Keratinocyte (primary cell): ENCODE measurements around the gene ZBTB46. TPM values are rescaled to one million over a fixed set of nuclear protein-coding genes. Genes with fewer than 3 reads are reported as not detected.

ENCODE experiments used
- DNase-seq: peaks from one replicate; pipeline ENCODE4 v3.0.0-alpha.2; 2011; ENCODE audit warnings: low read depth, missing footprints, low spot score
- FAIRE-seq: peaks from 2 replicates; lab custom pipeline; 2011; peaks lifted over from hg19 to GRCh38; lab: Jason Lieb, UNC
- H2AFZ ChIP-seq: 2 replicates; pipeline ENCODE4 v1.6.0; 2012; ENCODE audit warnings: low read length, control low read depth, inconsistent platforms; ENCODE audit not compliant: control insufficient read depth
- H3K27ac ChIP-seq: 2 replicates; pipeline ENCODE4 v1.5.1; 2011; ENCODE audit warnings: low read length; ENCODE audit not compliant: control insufficient read depth, insufficient read depth
- H3K27me3 ChIP-seq: 3 replicates; pipeline ENCODE4 v1.6.0; 2011; ENCODE audit warnings: low read length; ENCODE audit not compliant: control insufficient read depth, insufficient read depth; ENCODE audit errors: extremely low read depth
- H3K36me3 ChIP-seq, 2 experiments: 2 replicates in 1 of 2; 3 replicates in 1 of 2; pipeline ENCODE4 v1.5.1; 2011; ENCODE audit warnings: low read length in 2 of 2, mild to moderate bottlenecking in 1 of 2; ENCODE audit not compliant: control insufficient read depth in 2 of 2, insufficient read depth in 2 of 2; ENCODE audit errors: extremely low read depth in 1 of 2
- H3K4me1 ChIP-seq: 3 replicates; pipeline ENCODE4 v1.5.1; 2011; ENCODE audit warnings: low read length; ENCODE audit not compliant: control insufficient read depth, insufficient read depth; ENCODE audit errors: extremely low read depth
- H3K4me2 ChIP-seq: 3 replicates; pipeline ENCODE4 v1.6.0; 2011; ENCODE audit warnings: low read depth, low read length; ENCODE audit not compliant: control insufficient read depth, insufficient read depth; ENCODE audit errors: extremely low read depth
- H3K4me3 ChIP-seq, 3 experiments: fragments of 200-600 bp in 1 of 3; sonication (generic) in 1 of 3; 2 replicates in 2 of 3; 3 replicates in 1 of 3; pipeline ENCODE4 v1.5.1; 2011 to 2016; ENCODE audit warnings: low read length in 3 of 3, mild to moderate bottlenecking in 3 of 3, control low read depth in 2 of 3, inconsistent platforms in 1 of 3, low read depth in 1 of 3, mixed read lengths in 1 of 3, mixed run types in 1 of 3, moderate library complexity in 1 of 3; ENCODE audit not compliant: control insufficient read depth in 2 of 3, insufficient read depth in 2 of 3; ENCODE audit errors: extremely low read depth in 1 of 3
- H3K79me2 ChIP-seq: 2 replicates; pipeline ENCODE4 v1.6.0; 2012; ENCODE audit warnings: low read length; ENCODE audit not compliant: control insufficient read depth, insufficient read depth
- H3K9ac ChIP-seq: 3 replicates; pipeline ENCODE4 v1.6.0; 2011; ENCODE audit warnings: low read length; ENCODE audit not compliant: control insufficient read depth, insufficient read depth; ENCODE audit errors: extremely low read depth
- H3K9me1 ChIP-seq: 3 replicates; pipeline ENCODE4 v1.6.0; 2011; ENCODE audit warnings: low read length; ENCODE audit not compliant: control insufficient read depth, insufficient read depth; ENCODE audit errors: extremely low read depth
- H3K9me3 ChIP-seq: 2 replicates; pipeline ENCODE4 v1.5.1; 2012; ENCODE audit warnings: low read depth, low read length; ENCODE audit not compliant: control insufficient read depth
- H4K20me1 ChIP-seq: 3 replicates; pipeline ENCODE4 v1.6.0; 2011; ENCODE audit warnings: low read length; ENCODE audit not compliant: control insufficient read depth, insufficient read depth; ENCODE audit errors: extremely low read depth
- CTCF ChIP-seq, 3 experiments: IDR thresholded peaks in 1 of 3; conservative IDR thresholded peaks in 1 of 3; optimal IDR thresholded peaks in 1 of 3; 2 replicates in 2 of 3; 3 replicates in 1 of 3; pipeline versions ENCODE3 to v1.5.1; 2011; ENCODE audit warnings: low read length in 3 of 3, mild to moderate bottlenecking in 3 of 3, moderate library complexity in 2 of 3, control low read depth in 1 of 3, inconsistent platforms in 1 of 3; ENCODE audit not compliant: insufficient read depth in 2 of 3; ENCODE audit errors: extremely low read depth in 1 of 3
- EZH2 ChIP-seq: IDR thresholded peaks from one replicate; pipeline ENCODE4 v1.6.1; 2012; ENCODE audit warnings: inconsistent platforms, mild to moderate bottlenecking, low read length, moderate library complexity
- dilution Hi-C: fragments of 300-500 bp; cut with MboI; formaldehyde crosslinking; loops from one replicate; pipeline ENCODE4 v1.7.0; 2020; ENCODE audit warnings: low sequenced_read_pairs; ENCODE audit not compliant: extremely low pct_ligation_motif_present
- polyA plus RNA-seq, 5 experiments: library from polyadenylated mRNA; depleted of rRNA in 3 of 5; stranded (reverse) in 3 of 5; stranded (forward) in 1 of 5; unstranded in 1 of 5; fragments of >200 nt; gene quantifications; 1 replicate in 1 of 5; 2 replicates in 3 of 5; 3 replicates in 1 of 5; pipeline versions ENCODE4 v1.2.1 to v1.2.3, GENCODE V29; 2011 to 2012; ENCODE audit warnings: missing spikeins in 2 of 5, low read depth in 1 of 5, low replicate concordance in 1 of 5

Gene ZBTB46
- polyA plus RNA-seq, 1 donor (not counting 4 experiments of a cell fraction or from before 2014, with no cell fraction given): 0.12 TPM

GRCh38 chr20:63744574-63745423 lies 86.3 kb downstream of the ZBTB46 start:
- no peak for TF ChIP-seq CTCF (optimal IDR thresholded peaks at IDR 0.05 in 1 of 3, IDR thresholded peaks at IDR 0.05 in 1 of 3, conservative IDR thresholded peaks at IDR 0.05 in 1 of 3; ENCODE audit: extremely low read depth in 1 of 3, insufficient read depth in 2 of 3, low read length in 3 of 3)
- no peak for TF ChIP-seq EZH2
- Histone ChIP-seq H3K79me2 (no peaks in the 10 kb centered on the region), H4K20me1 (no peaks in the 10 kb centered on the region), H3K4me1 (peaks cover 12% of the 10 kb centered on the region), H2AFZ (no peak overlapping the region), H3K27me3 (no peaks in the 10 kb centered on the region), H3K4me2 (no peak overlapping the region), H3K9me3 (no peaks in the 10 kb centered on the region), H3K27ac (no peak overlapping the region), H3K9me1 (no peaks in the 10 kb centered on the region), H3K4me3 (no peak overlapping the region), H3K9ac (no peak overlapping the region), H3K36me3 (peaks cover 2 to 7% of the 10 kb centered on the region in 2 experiments)
- dilution Hi-C loops: no loop called here
- no peak for DNase-seq
- no peak for FAIRE-seq

GRCh38 chr20:63744158-63744557 lies 86.9 kb downstream of the ZBTB46 start:
- no peak for FAIRE-seq
- Histone ChIP-seq H3K9me1 (no peaks in the 10 kb centered on the region), H3K4me2 (no peak overlapping the region), H3K4me1 (peaks cover 12% of the 10 kb centered on the region), H3K27ac (no peak overlapping the region), H3K36me3 (peaks cover 2 to 7% of the 10 kb centered on the region in 2 experiments), H4K20me1 (no peaks in the 10 kb centered on the region), H3K9ac (no peak overlapping the region), H3K9me3 (no peaks in the 10 kb centered on the region), H3K27me3 (no peaks in the 10 kb centered on the region), H3K4me3 (no peak overlapping the region), H2AFZ (no peak overlapping the region), H3K79me2 (no peaks in the 10 kb centered on the region)
- no peak for TF ChIP-seq CTCF (optimal IDR thresholded peaks at IDR 0.05 in 1 of 3, IDR thresholded peaks at IDR 0.05 in 1 of 3, conservative IDR thresholded peaks at IDR 0.05 in 1 of 3; ENCODE audit: extremely low read depth in 1 of 3, insufficient read depth in 2 of 3, low read length in 3 of 3)
- TF ChIP-seq EZH2: no peak
- DNase-seq: no peak
- dilution Hi-C loops: no loop called here
